PC-9 (cell line): ENCODE data around the gene FCN1.

Experiments
- EZH2 ChIP-seq: fragments of 200-600 bp; sonication (generic); IDR thresholded peaks from 2 replicates; pipeline ENCODE4 v1.8.0; 2017; ENCODE audit warnings: antibody characterized with exemption, low read depth
- TF ChIP-seq, protein P1 (sequence below): fragments of 200-600 bp; sonication (generic); conservative IDR thresholded peaks from 2 replicates; pipeline ENCODE4 v1.6.1; 2017; ENCODE audit warnings: mixed run types, antibody characterized with exemption, mild to moderate bottlenecking, moderate library complexity

DNA sequence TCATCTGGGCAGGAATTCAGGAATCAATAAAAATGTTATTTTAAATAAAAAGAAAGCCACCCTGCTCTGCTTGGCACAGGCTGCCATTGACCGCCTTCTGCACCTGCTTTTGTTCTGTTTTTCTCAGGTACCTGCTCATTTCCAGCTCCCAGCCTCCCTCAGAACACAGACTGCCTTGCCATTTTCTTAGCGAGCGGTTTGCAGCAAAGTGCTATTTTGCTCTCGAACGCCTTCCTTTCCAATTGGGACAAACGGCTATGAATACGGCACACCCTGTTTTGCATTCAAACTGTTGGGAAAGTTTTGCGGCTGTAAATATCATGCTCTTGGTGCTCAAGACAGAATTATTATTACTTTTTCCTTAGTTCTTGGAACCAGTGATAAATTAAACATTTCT, 25.1 kb upstream of the FCN1 start:
- TF ChIP-seq, protein P1, sequence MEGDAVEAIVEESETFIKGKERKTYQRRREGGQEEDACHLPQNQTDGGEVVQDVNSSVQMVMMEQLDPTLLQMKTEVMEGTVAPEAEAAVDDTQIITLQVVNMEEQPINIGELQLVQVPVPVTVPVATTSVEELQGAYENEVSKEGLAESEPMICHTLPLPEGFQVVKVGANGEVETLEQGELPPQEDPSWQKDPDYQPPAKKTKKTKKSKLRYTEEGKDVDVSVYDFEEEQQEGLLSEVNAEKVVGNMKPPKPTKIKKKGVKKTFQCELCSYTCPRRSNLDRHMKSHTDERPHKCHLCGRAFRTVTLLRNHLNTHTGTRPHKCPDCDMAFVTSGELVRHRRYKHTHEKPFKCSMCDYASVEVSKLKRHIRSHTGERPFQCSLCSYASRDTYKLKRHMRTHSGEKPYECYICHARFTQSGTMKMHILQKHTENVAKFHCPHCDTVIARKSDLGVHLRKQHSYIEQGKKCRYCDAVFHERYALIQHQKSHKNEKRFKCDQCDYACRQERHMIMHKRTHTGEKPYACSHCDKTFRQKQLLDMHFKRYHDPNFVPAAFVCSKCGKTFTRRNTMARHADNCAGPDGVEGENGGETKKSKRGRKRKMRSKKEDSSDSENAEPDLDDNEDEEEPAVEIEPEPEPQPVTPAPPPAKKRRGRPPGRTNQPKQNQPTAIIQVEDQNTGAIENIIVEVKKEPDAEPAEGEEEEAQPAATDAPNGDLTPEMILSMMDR, result no peak
- TF ChIP-seq EZH2, result no peak
